ENCODE results near the gene PWWP2B.

DNA sequence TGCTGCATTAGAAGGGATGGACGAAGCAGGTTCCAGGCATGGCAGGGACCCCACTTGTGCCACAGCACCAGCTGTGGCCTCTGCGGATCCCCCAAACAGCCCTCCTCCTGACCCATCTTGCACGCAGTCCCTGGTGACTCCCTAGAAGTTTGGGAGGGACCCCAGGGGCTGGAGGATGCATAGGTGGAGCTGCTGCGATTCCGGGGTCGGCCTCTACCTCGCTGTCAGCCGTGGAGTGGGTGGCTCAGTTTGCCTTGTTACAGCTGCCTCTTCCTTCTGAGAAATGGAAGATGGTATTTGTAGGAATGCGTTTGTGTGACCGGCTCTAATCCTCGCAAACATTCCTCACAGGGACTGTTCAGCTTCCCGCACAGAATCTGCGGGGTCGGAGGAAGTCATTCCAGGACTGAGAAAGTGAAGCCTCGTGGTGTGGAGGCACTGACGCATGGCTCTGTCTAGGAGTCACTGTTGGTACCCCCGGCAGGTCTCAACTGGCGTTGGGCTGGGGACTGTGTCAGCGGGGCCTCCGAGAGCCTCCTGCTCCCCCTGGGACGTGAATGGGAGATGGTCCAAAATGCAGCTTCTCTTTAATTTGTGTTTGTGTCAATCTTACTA, 17.5 kb downstream of the PWWP2B start:
- TF ChIP-seq, protein P1, sequence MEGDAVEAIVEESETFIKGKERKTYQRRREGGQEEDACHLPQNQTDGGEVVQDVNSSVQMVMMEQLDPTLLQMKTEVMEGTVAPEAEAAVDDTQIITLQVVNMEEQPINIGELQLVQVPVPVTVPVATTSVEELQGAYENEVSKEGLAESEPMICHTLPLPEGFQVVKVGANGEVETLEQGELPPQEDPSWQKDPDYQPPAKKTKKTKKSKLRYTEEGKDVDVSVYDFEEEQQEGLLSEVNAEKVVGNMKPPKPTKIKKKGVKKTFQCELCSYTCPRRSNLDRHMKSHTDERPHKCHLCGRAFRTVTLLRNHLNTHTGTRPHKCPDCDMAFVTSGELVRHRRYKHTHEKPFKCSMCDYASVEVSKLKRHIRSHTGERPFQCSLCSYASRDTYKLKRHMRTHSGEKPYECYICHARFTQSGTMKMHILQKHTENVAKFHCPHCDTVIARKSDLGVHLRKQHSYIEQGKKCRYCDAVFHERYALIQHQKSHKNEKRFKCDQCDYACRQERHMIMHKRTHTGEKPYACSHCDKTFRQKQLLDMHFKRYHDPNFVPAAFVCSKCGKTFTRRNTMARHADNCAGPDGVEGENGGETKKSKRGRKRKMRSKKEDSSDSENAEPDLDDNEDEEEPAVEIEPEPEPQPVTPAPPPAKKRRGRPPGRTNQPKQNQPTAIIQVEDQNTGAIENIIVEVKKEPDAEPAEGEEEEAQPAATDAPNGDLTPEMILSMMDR (IDR thresholded peaks at IDR 0.05; ENCODE audit: control extremely low read depth in 1 of 3, insufficient read depth in 1 of 3, low read depth in 1 of 3, low read length in 3 of 3), result no peak
- TF ChIP-seq CHD2 (IDR thresholded peaks at IDR 0.05; ENCODE audit: low read length), result no peak
- no peak for TF ChIP-seq FOSL1 (IDR thresholded peaks at IDR 0.05; ENCODE audit: insufficient read depth, low read depth, low read length)
- TF ChIP-seq ZNF274 (IDR thresholded peaks at IDR 0.05; ENCODE audit: borderline replicate concordance, extremely low read depth, low read length), result no peak
- no peak for TF ChIP-seq SIN3A (conservative IDR thresholded peaks at IDR 0.05 in 1 of 2, IDR thresholded peaks at IDR 0.05 in 1 of 2; ENCODE audit: low read depth in 1 of 2, low read length in 2 of 2)
- TF ChIP-seq EZH2 (IDR thresholded peaks at IDR 0.05; ENCODE audit: low read depth, low read length, severe bottlenecking), result no peak
- TF ChIP-seq BCL11A (IDR thresholded peaks at IDR 0.05; ENCODE audit: low read depth in 2 of 2, low read length in 2 of 2), result no peak
- TF ChIP-seq POLR2A (IDR thresholded peaks at IDR 0.05; ENCODE audit: control extremely low read depth in 1 of 2, low read depth in 2 of 2, low read length in 2 of 2), result no peak
- TF ChIP-seq KDM1A (IDR thresholded peaks at IDR 0.05; ENCODE audit: borderline replicate concordance, low read length), result no peak
- TF ChIP-seq RXRA (IDR thresholded peaks at IDR 0.05; ENCODE audit: insufficient read depth, low read depth, low read length), result no peak
- TF ChIP-seq SIX5 (IDR thresholded peaks at IDR 0.05; ENCODE audit: low read depth, low read length), result no peak

All from H1 (cell line).